HepG2 (cell line): Measurements from ENCODE around the gene KMT2A. TPM values are rescaled to one million over a fixed set of nuclear protein-coding genes. Genes with fewer than 3 reads are reported as not detected.

Source experiments
- CENPT ChIP-seq: sonication (generic); formaldehyde crosslinking; IDR thresholded peaks from 2 replicates; pipeline ENCODE4 v1.8.0; 2022; ENCODE audit warnings: low read depth, mild to moderate bottlenecking, moderate library complexity, missing genetic modification reagents
- CSRNP2 ChIP-seq: sonication (generic); formaldehyde crosslinking; conservative IDR thresholded peaks from 2 replicates; pipeline ENCODE4 v1.8.0; 2022; ENCODE audit warnings: low read depth, missing genetic modification reagents
- FOXM1 ChIP-seq: sonication (generic); formaldehyde crosslinking; IDR thresholded peaks from 2 replicates; pipeline ENCODE4 v1.5.0; 2020; ENCODE audit warnings: missing genetic modification reagents
- GZF1 ChIP-seq: sonication (generic); formaldehyde crosslinking; IDR thresholded peaks from 2 replicates; pipeline ENCODE4 v1.5.1; 2020; ENCODE audit warnings: mild to moderate bottlenecking, missing genetic modification reagents
- HOMEZ ChIP-seq: IDR thresholded peaks from 2 replicates; pipeline ENCODE4 v1.6.1; 2016; ENCODE audit warnings: low read depth
- JUN ChIP-seq: sonication (generic); formaldehyde crosslinking; IDR thresholded peaks from 2 replicates; pipeline ENCODE4 v1.4.0; 2020; ENCODE audit warnings: mild to moderate bottlenecking, missing genetic modification reagents
- NR2C2 ChIP-seq: sonication (generic); formaldehyde crosslinking; IDR thresholded peaks from 2 replicates; pipeline ENCODE4 v1.4.0; 2020; ENCODE audit warnings: missing genetic modification reagents, mild to moderate bottlenecking, moderate library complexity, borderline replicate concordance
- NR3C1 ChIP-seq: sonication (generic); formaldehyde crosslinking; IDR thresholded peaks from 2 replicates; pipeline ENCODE4 v1.4.0; 2020; ENCODE audit warnings: missing genetic modification reagents
- PLSCR1 ChIP-seq: sonication (generic); formaldehyde crosslinking; IDR thresholded peaks from 2 replicates; pipeline ENCODE4 v1.5.0; 2020; ENCODE audit warnings: missing genetic modification reagents, mild to moderate bottlenecking, borderline replicate concordance
- TEAD3 ChIP-seq: optimal IDR thresholded peaks from 2 replicates; pipeline ENCODE3; 2016; ENCODE audit warnings: borderline replicate concordance
- ZBTB1 ChIP-seq: sonication (generic); formaldehyde crosslinking; IDR thresholded peaks from 2 replicates; pipeline ENCODE4 v1.4.0; 2020; ENCODE audit warnings: missing genetic modification reagents, borderline replicate concordance
- ZBTB2 ChIP-seq: sonication (generic); formaldehyde crosslinking; IDR thresholded peaks from 2 replicates; pipeline ENCODE4 v1.8.0; 2022; ENCODE audit warnings: low read depth, missing genetic modification reagents
- ZBTB44 ChIP-seq: sonication (generic); formaldehyde crosslinking; IDR thresholded peaks from 2 replicates; pipeline ENCODE4 v1.4.0; 2020; ENCODE audit warnings: missing genetic modification reagents
- ZNF180 ChIP-seq: sonication (generic); formaldehyde crosslinking; IDR thresholded peaks from 2 replicates; pipeline ENCODE4 v1.4.0; 2020; ENCODE audit warnings: low read depth, missing genetic modification reagents, borderline replicate concordance
- ZNF33B ChIP-seq: sonication (generic); formaldehyde crosslinking; IDR thresholded peaks from 2 replicates; pipeline ENCODE4 v1.5.1; 2020; ENCODE audit warnings: mild to moderate bottlenecking, missing genetic modification reagents
- ZNF672 ChIP-seq: sonication (generic); formaldehyde crosslinking; IDR thresholded peaks from 2 replicates; pipeline ENCODE4 v1.8.1; 2022; ENCODE audit warnings: missing genetic modification reagents
- ZNF678 ChIP-seq: sonication (generic); formaldehyde crosslinking; IDR thresholded peaks from 2 replicates; pipeline ENCODE4 v1.4.0; 2020; ENCODE audit warnings: mild to moderate bottlenecking, missing genetic modification reagents
- ZNF713 ChIP-seq: sonication (generic); formaldehyde crosslinking; IDR thresholded peaks from 2 replicates; pipeline ENCODE4 v1.4.0; 2020; ENCODE audit warnings: mild to moderate bottlenecking, missing genetic modification reagents
- ZNF879 ChIP-seq: sonication (generic); formaldehyde crosslinking; IDR thresholded peaks from 2 replicates; pipeline ENCODE4 v1.8.1; 2023; ENCODE audit warnings: missing genetic modification reagents
- ZSCAN25 ChIP-seq: sonication (generic); formaldehyde crosslinking; IDR thresholded peaks from 2 replicates; pipeline ENCODE4 v1.8.0; 2022; ENCODE audit warnings: mild to moderate bottlenecking, missing genetic modification reagents
- polyA plus RNA-seq, 8 experiments: library from polyadenylated mRNA; depleted of rRNA in 3 of 8; stranded (reverse) in 7 of 8; unstranded in 1 of 8; fragments of >200 nt; fragmentation: Illumina TruSeq in 4 of 8; extraction: Trizol in 4 of 8; gene quantifications; 2 replicates each; pipeline versions ENCODE4 v1.2.1 to v1.2.3, GENCODE V29; 2011 to 2016; ENCODE audit warnings: low read depth in 4 of 8, missing spikeins in 1 of 8, mixed read lengths in 1 of 8; ENCODE audit not compliant: insufficient read depth in 1 of 8
- total RNA-seq, 5 experiments: library from RNA; depleted of rRNA; stranded (reverse); fragments of >200 nt; fragmentation: Illumina TruSeq; extraction: Trizol; gene quantifications; 2 replicates each; pipeline ENCODE4 v1.2.3, GENCODE V29; 2016; ENCODE audit warnings: low read depth in 1 of 5

The KMT2A gene
- total and polyA plus RNA-seq, 2 of the 13 experiments (the other 11 are each of a cell fraction or from before 2014, with no cell fraction given): 12.4 to 20.0 TPM

GRCh38 chr11:118572061-118572980, 136.0 kb downstream of the KMT2A start, which contains the start of gene ARCN1 (continued):
- TF ChIP-seq ZBTB2 (CRISPR knock-in tag) (no peak), JUN (CRISPR knock-in tag) (no peak), PLSCR1 (no peak), TEAD3 (CRISPR knock-in tag) (no peak), ZNF879 (CRISPR knock-in tag) (no peak), NR2C2 (CRISPR knock-in tag) (peak; percentile 97), ZNF33B (peak; percentile 54; the same call in 1 of the 2 replicates), ZNF180 (CRISPR knock-in tag) (no peak), ZNF672 (CRISPR knock-in tag) (no peak), ZBTB44 (CRISPR knock-in tag) (no peak), HOMEZ (CRISPR knock-in tag) (no peak), CSRNP2 (CRISPR knock-in tag) (no peak), ZNF678 (CRISPR knock-in tag) (no peak), ZBTB1 (CRISPR knock-in tag) (no peak), GZF1 (CRISPR knock-in tag) (no peak), ZSCAN25 (no peak; the same call in 1 of the 2 replicates), ZNF713 (CRISPR knock-in tag) (0 out of 2 replicates have a peak, but pooled peaks have one; percentile 35), NR3C1 (no peak), FOXM1 (no peak), CENPT (CRISPR knock-in tag) (no peak)
